IMR-90 (cell line): ENCODE results near the gene OSM. TPM values are rescaled to one million over a fixed set of nuclear protein-coding genes. Genes with fewer than 3 reads are reported as not detected.

Source experiments
- ATAC-seq: fragments of 200-7000 bp; cut with Tn5 transposase; 2 replicates; pipeline ENCODE4 v1.9.1; 2020; ENCODE audit warnings: low read depth, mild to moderate bottlenecking, moderate library complexity
- BruUV-seq: library from RNA; stranded (reverse); fragments of 400-500 nt; replicated peaks from 2 replicates; lab custom pipeline; 2021; lab: Mats Ljungman, UMichigan
- CTCF ChIA-PET: fragments of 300-600 bp; formaldehyde crosslinking; extraction: SDS; loops from one replicate; lab custom pipeline; 2021; ENCODE audit warnings: antibody characterized with exemption; lab: Yijun Ruan, JAX
- POLR2A ChIA-PET: fragments of 300-600 bp; sonication (Branson Sonifier 250); formaldehyde crosslinking; loops from one replicate; lab custom pipeline; 2022; ENCODE audit warnings: antibody characterized with exemption; ENCODE audit not compliant: unreplicated experiment; lab: Charles Lee
- DNase-seq: peaks from one replicate; pipeline ENCODE4 v3.0.0; 2013
- H2AFZ ChIP-seq: replicated peaks from 2 replicates; pipeline ENCODE3; 2013; ENCODE audit warnings: low read length, mild to moderate bottlenecking; ENCODE audit not compliant: poor library complexity
- H2AK5ac ChIP-seq: 2 replicates; pipeline ENCODE4 v1.6.1; 2013; ENCODE audit warnings: low read depth, low read length, inconsistent platforms
- H2AK9ac ChIP-seq: replicated peaks from 2 replicates; pipeline ENCODE3; 2013; ENCODE audit warnings: mild to moderate bottlenecking, low read depth, low read length, moderate library complexity; ENCODE audit not compliant: poor library complexity
- H2BK120ac ChIP-seq: 2 replicates; pipeline ENCODE4 v1.6.1; 2013; ENCODE audit warnings: low read depth, low read length, inconsistent platforms
- H2BK15ac ChIP-seq: 3 replicates; pipeline ENCODE4 v1.6.1; 2013; ENCODE audit warnings: low read depth, low read length, inconsistent platforms
- H2BK20ac ChIP-seq: 2 replicates; pipeline ENCODE4 v1.6.1; 2013; ENCODE audit warnings: low read depth, mild to moderate bottlenecking, inconsistent platforms, low read length, moderate library complexity
- H2BK5ac ChIP-seq: 2 replicates; pipeline ENCODE4 v1.6.1; 2013; ENCODE audit warnings: mild to moderate bottlenecking, low read depth, low read length, inconsistent platforms; ENCODE audit not compliant: poor library complexity, severe bottlenecking
- H3K14ac ChIP-seq: replicated peaks from 2 replicates; pipeline ENCODE4 v1.6.1; 2013; ENCODE audit warnings: low read depth, low read length, inconsistent platforms
- H3K18ac ChIP-seq: 2 replicates; pipeline ENCODE4 v1.6.1; 2013; ENCODE audit warnings: low read depth, low read length, control low read depth
- H3K23ac ChIP-seq: 2 replicates; pipeline ENCODE4 v1.6.1; 2013; ENCODE audit warnings: low read depth, low read length, inconsistent platforms
- H3K27ac ChIP-seq: 2 replicates; pipeline ENCODE4 v1.5.1; 2013; ENCODE audit warnings: mild to moderate bottlenecking, control low read depth, low read length; ENCODE audit not compliant: insufficient read depth
- H3K27me3 ChIP-seq: 2 replicates; pipeline ENCODE4 v1.6.1; 2013; ENCODE audit warnings: low read length; ENCODE audit not compliant: control insufficient read depth, insufficient read depth
- H3K36me3 ChIP-seq: 2 replicates; pipeline ENCODE4 v1.6.1; 2013; ENCODE audit warnings: low read length, mixed read lengths; ENCODE audit not compliant: control insufficient read depth, insufficient read depth
- H3K4ac ChIP-seq: 2 replicates; pipeline ENCODE4 v1.6.1; 2013; ENCODE audit warnings: low read depth, low read length, inconsistent platforms
- H3K4me1 ChIP-seq: 2 replicates; pipeline ENCODE4 v1.6.1; 2013; ENCODE audit warnings: low read length, mixed read lengths; ENCODE audit not compliant: control insufficient read depth, insufficient read depth
- H3K4me2 ChIP-seq: 2 replicates; pipeline ENCODE4 v1.6.1; 2013; ENCODE audit warnings: low read depth, mild to moderate bottlenecking, control low read depth, low read length, moderate library complexity
- H3K4me3 ChIP-seq: 2 replicates; pipeline ENCODE4 v1.5.1; 2013; ENCODE audit warnings: low read depth, mild to moderate bottlenecking, control low read depth, low read length, moderate library complexity; ENCODE audit not compliant: insufficient read depth
- H3K56ac ChIP-seq: 2 replicates; pipeline ENCODE4 v1.6.1; 2013; ENCODE audit warnings: low read length, inconsistent platforms; ENCODE audit not compliant: insufficient read depth; ENCODE audit errors: extremely low read depth
- H3K79me1 ChIP-seq, 2 experiments: 2 replicates each; pipeline ENCODE4 v1.6.1; 2013; ENCODE audit warnings: low read length in 2 of 2, inconsistent platforms in 1 of 2, low read depth in 1 of 2
- H3K9ac ChIP-seq: 2 replicates; pipeline ENCODE4 v1.6.1; 2013; ENCODE audit warnings: low read depth, low read length, control low read depth
- H3K9me1 ChIP-seq: 2 replicates; pipeline ENCODE4 v1.6.1; 2013; ENCODE audit warnings: low read length, inconsistent platforms; ENCODE audit not compliant: insufficient read depth
- H3K9me3 ChIP-seq: 2 replicates; pipeline ENCODE4 v1.6.1; 2013; ENCODE audit warnings: low read length; ENCODE audit not compliant: control insufficient read depth, insufficient read depth
- H4K20me1 ChIP-seq: 2 replicates; pipeline ENCODE4 v1.6.1; 2013; ENCODE audit warnings: low read length, inconsistent platforms; ENCODE audit not compliant: insufficient read depth
- H4K5ac ChIP-seq: 2 replicates; pipeline ENCODE4 v1.6.1; 2013; ENCODE audit warnings: mild to moderate bottlenecking, low read depth, low read length, control low read depth
- H4K8ac ChIP-seq, 2 experiments: 2 replicates each; pipeline ENCODE4 v1.6.1; 2013; ENCODE audit warnings: low read depth in 2 of 2, low read length in 2 of 2, control low read depth in 1 of 2, inconsistent platforms in 1 of 2
- H4K91ac ChIP-seq: 2 replicates; pipeline ENCODE4 v1.6.1; 2013; ENCODE audit warnings: low read depth, low read length, inconsistent platforms; ENCODE audit not compliant: insufficient read depth
- BHLHE40 ChIP-seq: fragments of 150-350 bp; IDR thresholded peaks from 2 replicates; pipeline ENCODE4 v1.6.1; 2016; ENCODE audit warnings: mild to moderate bottlenecking, low read depth, low read length
- CEBPB ChIP-seq: IDR thresholded peaks from 2 replicates; pipeline ENCODE4 v1.6.1; 2012; ENCODE audit warnings: low read depth, low read length, improper control_type of control experiment
- CHD1 ChIP-seq: IDR thresholded peaks from 2 replicates; pipeline ENCODE4 v1.6.1; 2012; ENCODE audit warnings: low read depth, low read length, improper control_type of control experiment
- CTCF ChIP-seq: conservative IDR thresholded peaks from 2 replicates; pipeline ENCODE4 v1.5.1; 2012; ENCODE audit warnings: mild to moderate bottlenecking, low read depth, low read length, improper control_type of control experiment
- FOS ChIP-seq: fragments of 150-350 bp; IDR thresholded peaks from 2 replicates; pipeline ENCODE4 v1.6.1; 2016; ENCODE audit warnings: low read depth, low read length
- MAFK ChIP-seq: IDR thresholded peaks from 2 replicates; pipeline ENCODE4 v1.6.1; 2012; ENCODE audit warnings: low read depth, low read length, improper control_type of control experiment
- MAZ ChIP-seq: IDR thresholded peaks from 2 replicates; pipeline ENCODE4 v1.6.1; 2012; ENCODE audit warnings: low read depth, mild to moderate bottlenecking, low read length, improper control_type of control experiment, moderate library complexity, borderline replicate concordance
- MXI1 ChIP-seq: IDR thresholded peaks from 2 replicates; pipeline ENCODE4 v1.6.1; 2012; ENCODE audit warnings: low read depth, mild to moderate bottlenecking, low read length, moderate library complexity, borderline replicate concordance
- NFE2L2 ChIP-seq: fragments of 150-350 bp; IDR thresholded peaks from 2 replicates; pipeline ENCODE4 v1.6.1; 2016; ENCODE audit warnings: low read depth, mild to moderate bottlenecking, low read length
- POLR2A ChIP-seq: IDR thresholded peaks from 2 replicates; pipeline ENCODE4 v1.6.1; 2012; ENCODE audit warnings: mild to moderate bottlenecking, low read depth, low read length
- RAD21 ChIP-seq: IDR thresholded peaks from 2 replicates; pipeline ENCODE4 v1.6.1; 2012; ENCODE audit warnings: low read length, improper control_type of control experiment
- RCOR1 ChIP-seq: IDR thresholded peaks from 2 replicates; pipeline ENCODE4 v1.6.1; 2012; ENCODE audit warnings: mild to moderate bottlenecking, low read length, improper control_type of control experiment; ENCODE audit not compliant: insufficient replicate concordance
- RFX5 ChIP-seq: IDR thresholded peaks from 2 replicates; pipeline ENCODE4 v1.8.0; 2012; ENCODE audit warnings: low read depth, mild to moderate bottlenecking, low read length, moderate library complexity
- SMC3 ChIP-seq: fragments of 150-350 bp; IDR thresholded peaks from 2 replicates; pipeline ENCODE4 v1.6.1; 2016; ENCODE audit warnings: low read depth, mild to moderate bottlenecking, antibody characterized with exemption, low read length, moderate library complexity
- USF2 ChIP-seq: fragments of 150-350 bp; IDR thresholded peaks from 2 replicates; pipeline ENCODE4 v1.6.1; 2017; ENCODE audit warnings: mild to moderate bottlenecking, antibody characterized with exemption, low read length, low read depth
- WGBS, 2 experiments: methylation state at CpG; one replicate each; pipeline versions ENCODE4 v1.1.5 to v1.1.7; 2013; ENCODE audit warnings: missing lambda C conversion rate in 2 of 2; ENCODE audit not compliant: insufficient read length in 1 of 2; ENCODE audit errors: extremely low coverage in 2 of 2; 5-methylcytosine and 5-hydroxymethylcytosine counted together
- dilution Hi-C: fragments of 300-500 bp; cut with HindIII; formaldehyde crosslinking; loops from one replicate; pipeline ENCODE4 v1.14.3; 2018; ENCODE audit warnings: low sequenced_read_pairs; ENCODE audit not compliant: unreplicated experiment
- in situ Hi-C: fragments of 300-500 bp; cut with MboI; formaldehyde crosslinking; loops from 3 replicates; pipeline ENCODE4 v1.14.3; 2019; ENCODE audit warnings: low sequenced_read_pairs, inconsistent platforms, mixed read lengths
- intact Hi-C: fragments of 100-400 bp; cut with micrococcal nuclease; formaldehyde crosslinking; loops from 2 replicates; pipeline ENCODE4 v1.10.0; 2022
- polyA plus RNA-seq, 3 experiments: library from polyadenylated mRNA; depleted of rRNA; stranded (reverse); fragments of >200 nt; gene quantifications; 2 replicates each; pipeline ENCODE4 v1.2.3, GENCODE V29; 2012; ENCODE audit warnings: low replicate concordance in 1 of 3
- total RNA-seq: library from RNA; depleted of rRNA; stranded (reverse); fragments of >200 nt; gene quantifications from 2 replicates; pipeline ENCODE4 v1.2.3, GENCODE V29; 2012
- TF ChIP-seq, protein P1 (sequence below): fragments of 150-350 bp; IDR thresholded peaks from 2 replicates; pipeline ENCODE4 v1.6.1; 2016; ENCODE audit warnings: low read depth, mild to moderate bottlenecking, low read length, moderate library complexity, borderline replicate concordance

Gene OSM
- total and polyA plus RNA-seq, 2 of the 4 experiments (the other 2 are of a cell fraction): not detected

DNA sequence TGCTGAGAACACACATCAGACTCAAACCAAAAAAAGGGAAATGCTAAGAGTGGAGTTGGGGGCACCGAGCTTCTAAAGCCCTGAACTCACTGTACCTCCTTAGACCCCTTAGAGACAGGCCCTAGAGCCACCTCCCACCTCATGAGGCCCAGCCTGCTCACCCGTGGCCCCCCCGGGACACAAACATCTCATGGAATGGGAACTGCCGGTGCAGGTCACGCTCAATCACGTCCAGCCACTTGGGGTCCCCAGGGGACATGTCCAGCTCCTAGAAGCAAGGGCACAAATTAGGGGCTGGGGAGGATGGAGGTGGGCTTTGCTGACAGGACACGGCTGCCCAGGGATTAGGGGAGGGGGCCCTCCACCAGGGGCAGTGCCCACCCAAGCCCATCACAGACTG, 28.9 kb upstream of the OSM start:
- Histone ChIP-seq H2BK20ac (no peak overlapping the region), H3K9me3 (no peaks in the 10 kb centered on the region), H3K36me3 (peaks cover 80% of the 10 kb centered on the region), H3K4me1 (peaks cover 9% of the 10 kb centered on the region; the same call in 1 of the 2 replicates), H2AK9ac (no peak overlapping the region), H3K9ac (no peak overlapping the region), H3K23ac (no peak overlapping the region), H4K5ac (no peak overlapping the region), H2BK120ac (no peak overlapping the region), H2BK15ac (no peak overlapping the region), H3K4me3 (no peak overlapping the region), H4K91ac (no peak overlapping the region), H4K20me1 (peaks cover 26% of the 10 kb centered on the region), H3K9me1 (peaks cover 5% of the 10 kb centered on the region), H3K4ac (no peak overlapping the region), H3K4me2 (no peak overlapping the region), H2BK5ac (no peak overlapping the region), H3K14ac (no peak overlapping the region), H3K18ac (no peak overlapping the region), H4K8ac (no peak overlapping the region), H2AFZ (no peak overlapping the region), H3K79me1 (peaks cover 4 to 11% of the 10 kb centered on the region in 2 experiments; a peak in 3 of 4 replicates), H3K56ac (no peak overlapping the region), H3K27me3 (no peaks in the 10 kb centered on the region), H2AK5ac (no peak overlapping the region), H3K27ac (no peak overlapping the region)
- DNase-seq (no peak), ATAC-seq (no peak)
- dilution Hi-C loops (no loop called here), in situ Hi-C loops (no loop called here), intact Hi-C loops (no loop called here)
- no peak for TF ChIP-seq MXI1
- TF ChIP-seq NFE2L2: no peak
- TF ChIP-seq FOS: no peak
- TF ChIP-seq CTCF: no peak
- no peak for TF ChIP-seq RCOR1
- no peak for TF ChIP-seq CEBPB
- TF ChIP-seq BHLHE40: no peak
- TF ChIP-seq RAD21: no peak
- no peak for TF ChIP-seq MAFK
- TF ChIP-seq RFX5: no peak
- no peak for TF ChIP-seq POLR2A
- TF ChIP-seq, protein P1, sequence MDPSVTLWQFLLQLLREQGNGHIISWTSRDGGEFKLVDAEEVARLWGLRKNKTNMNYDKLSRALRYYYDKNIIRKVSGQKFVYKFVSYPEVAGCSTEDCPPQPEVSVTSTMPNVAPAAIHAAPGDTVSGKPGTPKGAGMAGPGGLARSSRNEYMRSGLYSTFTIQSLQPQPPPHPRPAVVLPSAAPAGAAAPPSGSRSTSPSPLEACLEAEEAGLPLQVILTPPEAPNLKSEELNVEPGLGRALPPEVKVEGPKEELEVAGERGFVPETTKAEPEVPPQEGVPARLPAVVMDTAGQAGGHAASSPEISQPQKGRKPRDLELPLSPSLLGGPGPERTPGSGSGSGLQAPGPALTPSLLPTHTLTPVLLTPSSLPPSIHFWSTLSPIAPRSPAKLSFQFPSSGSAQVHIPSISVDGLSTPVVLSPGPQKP: no peak
- no peak for TF ChIP-seq USF2
- TF ChIP-seq SMC3: no peak
- TF ChIP-seq MAZ: no peak
- TF ChIP-seq CHD1: no peak
- POLR2A ChIA-PET: no interaction called here
- CTCF ChIA-PET: no interaction called here
- WGBS, 2 experiments: 40% methylated on average over 1 of the region's 7 CpGs; no CpG with 5 or more reads in 1 of the 2 experiments
- no TSS peak for BruUV-seq
